ENCODE data around the gene FOXE1. TPM values are rescaled to one million over a fixed set of nuclear protein-coding genes. Genes with fewer than 3 reads are reported as not detected.

FOXE1 gene
- total and polyA plus RNA-seq, 2 experiments from 2014 or later = not detected

GRCh38 chr9:97855899-97856298 is 2.9 kb downstream of the FOXE1 start:
- no peaks in the 10 kb centered on the region for H3K36me3 ChIP-seq
- H3K27me3 ChIP-seq = peaks cover 100% of the 10 kb centered on the region
- TF ChIP-seq, protein P1, sequence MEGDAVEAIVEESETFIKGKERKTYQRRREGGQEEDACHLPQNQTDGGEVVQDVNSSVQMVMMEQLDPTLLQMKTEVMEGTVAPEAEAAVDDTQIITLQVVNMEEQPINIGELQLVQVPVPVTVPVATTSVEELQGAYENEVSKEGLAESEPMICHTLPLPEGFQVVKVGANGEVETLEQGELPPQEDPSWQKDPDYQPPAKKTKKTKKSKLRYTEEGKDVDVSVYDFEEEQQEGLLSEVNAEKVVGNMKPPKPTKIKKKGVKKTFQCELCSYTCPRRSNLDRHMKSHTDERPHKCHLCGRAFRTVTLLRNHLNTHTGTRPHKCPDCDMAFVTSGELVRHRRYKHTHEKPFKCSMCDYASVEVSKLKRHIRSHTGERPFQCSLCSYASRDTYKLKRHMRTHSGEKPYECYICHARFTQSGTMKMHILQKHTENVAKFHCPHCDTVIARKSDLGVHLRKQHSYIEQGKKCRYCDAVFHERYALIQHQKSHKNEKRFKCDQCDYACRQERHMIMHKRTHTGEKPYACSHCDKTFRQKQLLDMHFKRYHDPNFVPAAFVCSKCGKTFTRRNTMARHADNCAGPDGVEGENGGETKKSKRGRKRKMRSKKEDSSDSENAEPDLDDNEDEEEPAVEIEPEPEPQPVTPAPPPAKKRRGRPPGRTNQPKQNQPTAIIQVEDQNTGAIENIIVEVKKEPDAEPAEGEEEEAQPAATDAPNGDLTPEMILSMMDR (IDR thresholded peaks at IDR 0.05; ENCODE audit: low read depth, low read length) = no peak
- H3K9me3 ChIP-seq (ENCODE audit: low read depth) = no peaks in the 10 kb centered on the region
- no peak for DNase-seq (ENCODE audit: low read depth in 1 of 2, low spot score in 1 of 2)
- no peaks in the 10 kb centered on the region for H3K4me1 ChIP-seq (ENCODE audit: low read depth)
- H3K4me3 ChIP-seq = no peak overlapping the region
- no peak overlapping the region for H3K27ac ChIP-seq

DNA sequence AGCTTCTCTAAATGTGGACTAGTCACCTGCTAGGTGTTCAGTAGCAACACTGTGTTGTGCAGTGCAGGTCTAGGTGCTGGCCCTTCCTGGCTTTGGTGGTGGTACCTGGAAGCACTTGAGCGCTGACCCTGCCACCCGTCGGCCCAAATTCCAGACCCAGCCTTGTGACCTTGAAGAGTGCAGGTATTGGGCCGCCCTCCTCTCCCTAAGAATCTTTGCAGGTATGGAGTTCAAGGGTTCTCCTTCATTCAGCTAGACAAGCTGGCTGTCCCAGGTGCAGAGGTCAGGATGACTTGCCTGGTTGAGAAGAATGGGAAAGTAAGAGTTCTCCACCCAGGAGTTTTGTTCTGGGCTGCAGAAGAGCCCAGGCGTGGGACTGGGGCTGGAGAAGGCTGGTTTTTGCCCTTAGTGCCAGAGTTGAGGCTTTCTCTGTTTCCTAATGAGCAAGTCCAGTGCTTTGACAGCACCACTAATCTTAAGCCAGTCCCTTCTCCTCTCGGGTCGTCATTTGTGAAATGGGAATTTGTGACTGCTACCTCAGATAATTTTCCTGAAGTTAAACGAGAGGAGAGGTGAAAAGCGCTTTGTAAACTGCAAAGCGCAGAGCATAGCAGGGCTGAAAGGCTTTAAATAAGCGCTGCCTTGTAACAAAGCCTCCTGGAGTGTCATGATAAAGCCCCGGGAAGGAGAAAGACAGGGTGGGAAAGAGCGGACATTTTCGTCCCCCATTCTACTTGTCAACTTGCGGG is 4.0 kb downstream of the FOXE1 start:
- no peak for DNase-seq (ENCODE audit: low read depth in 1 of 2, low spot score in 1 of 2)
- no peak overlapping the region for H3K4me3 ChIP-seq
- no peaks in the 10 kb centered on the region for H3K4me1 ChIP-seq (ENCODE audit: low read depth)
- TF ChIP-seq, protein P1 (IDR thresholded peaks at IDR 0.05; ENCODE audit: low read depth, low read length) = no peak
- no peak overlapping the region for H3K27ac ChIP-seq
- no peaks in the 10 kb centered on the region for H3K9me3 ChIP-seq (ENCODE audit: low read depth)
- no peaks in the 10 kb centered on the region for H3K36me3 ChIP-seq
- H3K27me3 ChIP-seq = peaks cover 100% of the 10 kb centered on the region

DNA sequence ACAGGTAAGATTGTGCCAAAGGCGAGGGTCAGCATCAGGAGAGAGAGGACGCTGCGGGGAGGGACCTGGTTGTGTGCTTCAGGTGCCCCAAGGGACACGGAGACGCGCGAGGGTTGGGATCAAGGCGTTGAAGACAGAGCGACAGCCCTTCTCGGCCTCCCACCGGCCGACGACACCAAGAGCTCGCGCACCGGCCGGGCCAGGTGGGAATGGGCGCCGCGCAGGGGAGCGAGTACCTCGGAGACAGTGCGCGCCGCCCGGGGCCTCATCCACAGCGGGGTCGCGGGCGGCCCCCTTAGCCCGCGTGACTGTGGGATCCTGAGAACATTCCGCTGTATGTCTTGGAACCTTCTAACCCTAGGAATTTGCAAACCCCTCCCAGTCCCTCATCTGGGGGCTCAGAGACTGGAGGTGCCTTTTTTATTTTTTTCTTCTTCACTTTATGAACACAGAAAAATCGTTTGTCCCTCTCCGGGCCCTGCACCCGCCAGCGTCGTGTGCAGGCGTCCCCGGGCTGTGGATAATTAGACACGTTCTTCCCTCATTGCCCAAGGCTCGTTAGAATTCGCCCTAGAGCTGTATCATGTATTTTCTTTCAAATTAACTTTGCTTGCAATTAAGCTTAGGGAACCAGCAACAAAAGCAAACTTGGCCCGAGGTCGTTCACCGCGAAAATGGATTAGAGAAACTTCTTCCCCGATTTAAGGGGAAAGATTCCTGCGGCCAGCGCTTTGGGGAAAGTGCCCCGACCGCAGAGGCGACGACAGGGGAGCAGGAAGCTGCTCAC is 4.8 kb downstream of the FOXE1 start:
- peaks cover 100% of the 10 kb centered on the region for H3K27me3 ChIP-seq
- H3K9me3 ChIP-seq (ENCODE audit: low read depth) = no peaks in the 10 kb centered on the region
- no peak for DNase-seq (ENCODE audit: low read depth in 1 of 2, low spot score in 1 of 2)
- H3K36me3 ChIP-seq = no peaks in the 10 kb centered on the region
- TF ChIP-seq, protein P1 (IDR thresholded peaks at IDR 0.05; ENCODE audit: low read depth, low read length) = no peak
- H3K4me1 ChIP-seq (ENCODE audit: low read depth) = no peaks in the 10 kb centered on the region
- no peak overlapping the region for H3K27ac ChIP-seq
- no peak overlapping the region for H3K4me3 ChIP-seq

- no peaks in the 10 kb centered on the region for H3K4me1 ChIP-seq (ENCODE audit: low read depth)
- TF ChIP-seq, protein P1 (IDR thresholded peaks at IDR 0.05; ENCODE audit: low read depth, low read length) = no peak
- H3K4me3 ChIP-seq = no peak overlapping the region
- no peaks in the 10 kb centered on the region for H3K9me3 ChIP-seq (ENCODE audit: low read depth)
- H3K36me3 ChIP-seq = no peaks in the 10 kb centered on the region
- H3K27ac ChIP-seq = no peak overlapping the region
- peaks cover 100% of the 10 kb centered on the region for H3K27me3 ChIP-seq
- no peak for DNase-seq (ENCODE audit: low read depth in 1 of 2, low spot score in 1 of 2)
Measured at GRCh38 chr9:97858393-97858713, 5.3 kb downstream of the FOXE1 start.

- no peak for DNase-seq (ENCODE audit: low read depth in 1 of 2, low spot score in 1 of 2)
- TF ChIP-seq, protein P1 (IDR thresholded peaks at IDR 0.05; ENCODE audit: low read depth, low read length) = no peak
- H3K27me3 ChIP-seq = peaks cover 99% of the 10 kb centered on the region
- no peaks in the 10 kb centered on the region for H3K36me3 ChIP-seq
- H3K9me3 ChIP-seq (ENCODE audit: low read depth) = no peaks in the 10 kb centered on the region
- H3K4me1 ChIP-seq (ENCODE audit: low read depth) = no peaks in the 10 kb centered on the region
- H3K4me3 ChIP-seq = no peak overlapping the region
- no peak overlapping the region for H3K27ac ChIP-seq
Measured at GRCh38 chr9:97858826-97859225, 5.8 kb downstream of the FOXE1 start.

All from cardiac muscle cell (in vitro differentiated cells and primary cell).